HCT116 (cell line): ENCODE results near the gene GABBR2.

Experiments used
- CTCF ChIP-seq, 3 experiments: fragments of 200-600 bp in 1 of 3; sonication (generic) in 1 of 3; IDR thresholded peaks in 2 of 3; conservative IDR thresholded peaks in 1 of 3; 2 replicates each; pipeline ENCODE4 v1.5.1; 2012 to 2017; ENCODE audit warnings: low read depth in 2 of 3, low read length in 2 of 3, antibody characterized with exemption in 1 of 3, borderline replicate concordance in 1 of 3, control low read depth in 1 of 3, mild to moderate bottlenecking in 1 of 3, mixed read lengths in 1 of 3, mixed run types in 1 of 3, moderate library complexity in 1 of 3; ENCODE audit not compliant: insufficient read depth in 1 of 3
- EZH2 ChIP-seq: fragments of 200-600 bp; sonication (generic); IDR thresholded peaks from 2 replicates; pipeline ENCODE4 v1.6.1; 2017; ENCODE audit warnings: antibody characterized with exemption, mixed run types
- POLR2AphosphoS5 ChIP-seq: IDR thresholded peaks from 2 replicates; pipeline ENCODE4 v1.6.1; 2011; ENCODE audit warnings: mild to moderate bottlenecking, low read depth, low read length, moderate library complexity
- REST ChIP-seq: IDR thresholded peaks from 2 replicates; pipeline ENCODE4 v1.6.1; 2012; ENCODE audit warnings: low read depth
- SIN3A ChIP-seq: IDR thresholded peaks from 2 replicates; pipeline ENCODE4 v1.6.1; 2012; ENCODE audit warnings: low read depth

- TF ChIP-seq EZH2: no peak
- TF ChIP-seq POLR2AphosphoS5: no peak
- TF ChIP-seq CTCF (IDR thresholded peaks at IDR 0.05 in 2 of 3, conservative IDR thresholded peaks at IDR 0.05 in 1 of 3; ENCODE audit: borderline replicate concordance in 1 of 3, insufficient read depth in 1 of 3, low read depth in 2 of 3, low read length in 2 of 3): no peak
- no peak for TF ChIP-seq REST
- TF ChIP-seq SIN3A: no peak
Observed at GRCh38 chr9:98724810-98725530, 16.2 kb upstream of the GABBR2 start.
